K562 (cell line): ENCODE data around the gene TENM4. TPM values are rescaled to one million over a fixed set of nuclear protein-coding genes. Genes with fewer than 3 reads are reported as not detected.
A peak's percentile ranks its signal among the peaks of the same experiment; 100 is the strongest.

Source experiments
- ATAC-seq: fragments of 200-7000 bp; cut with Tn5 transposase; 3 replicates; pipeline ENCODE4 v1.9.1; 2020; ENCODE audit warnings: moderate library complexity
- BruUV-seq: library from RNA; stranded (reverse); fragments of 400-500 nt; replicated peaks from 2 replicates; lab custom pipeline; 2021; lab: Mats Ljungman, UMichigan
- CTCF ChIA-PET: fragments of 300-600 bp; formaldehyde crosslinking; extraction: SDS; loops from one replicate; lab custom pipeline; 2021; ENCODE audit warnings: low intra/inter-chr PET ratio; lab: Yijun Ruan, JAX
- POLR2A ChIA-PET: fragments of 300-600, 350-650 bp; sonication (Branson Sonifier 250); formaldehyde crosslinking; extraction: SDS; loops from one replicate; lab custom pipeline; 2021; ENCODE audit warnings: antibody characterized with exemption, inconsistent platforms; lab: Yijun Ruan, JAX
- DNase-seq, 4 experiments: peaks; one replicate each; pipeline versions ENCODE4 v3.0.0 to v3.0.0-alpha.2; 2011 to 2018; ENCODE audit warnings: low spot score in 3 of 4, mixed read lengths in 3 of 4; ENCODE audit errors: extremely low read depth in 1 of 4
- FAIRE-seq: peaks from 2 replicates; lab custom pipeline; 2011; peaks lifted over from hg19 to GRCh38; lab: Jason Lieb, UNC
- H2AFZ ChIP-seq: 2 replicates; pipeline ENCODE4 v1.6.0; 2011; ENCODE audit warnings: low read depth, low read length, control low read depth, inconsistent platforms
- H3K27ac ChIP-seq: fragments of 200-600 bp; 3 replicates; pipeline ENCODE4 v1.8.0; 2011; ENCODE audit warnings: low read depth, mild to moderate bottlenecking, control low read depth, inconsistent platforms, low read length, moderate library complexity, mixed read lengths; ENCODE audit errors: extremely low read depth
- H3K27me3 ChIP-seq, 2 experiments: fragments of 300-600 bp in 1 of 2; 2 replicates in 1 of 2; 3 replicates in 1 of 2; pipeline versions ENCODE4 v1.6.0 to v1.8.0; 2011; ENCODE audit warnings: inconsistent platforms in 2 of 2, low read length in 2 of 2, mild to moderate bottlenecking in 1 of 2, mixed read lengths in 1 of 2, moderate library complexity in 1 of 2; ENCODE audit not compliant: control insufficient read depth in 2 of 2, insufficient read depth in 2 of 2
- H3K36me3 ChIP-seq: fragments of 300-600 bp; 3 replicates; pipeline ENCODE4 v1.8.0; 2011; ENCODE audit warnings: mild to moderate bottlenecking, low read length, inconsistent platforms; ENCODE audit not compliant: control insufficient read depth, insufficient read depth
- H3K4me1 ChIP-seq, 2 experiments: fragments of 200-600 bp in 1 of 2; replicated peaks in 1 of 2; 2 replicates in 1 of 2; 3 replicates in 1 of 2; pipeline versions ENCODE4 v1.5.1 to v1.8.0; 2011; ENCODE audit warnings: inconsistent platforms in 2 of 2, low read length in 2 of 2, mild to moderate bottlenecking in 1 of 2, mixed read lengths in 1 of 2, moderate library complexity in 1 of 2; ENCODE audit not compliant: control insufficient read depth in 2 of 2, insufficient read depth in 2 of 2
- H3K4me2 ChIP-seq: 2 replicates; pipeline ENCODE4 v1.6.1; 2011; ENCODE audit warnings: low read length, control low read depth, inconsistent platforms, mixed read lengths; ENCODE audit not compliant: insufficient read depth
- H3K4me3 ChIP-seq: fragments of 200-600 bp; sonication (generic), shearing (Covaris generic); 2 replicates; pipeline ENCODE4 v1.5.1; 2016; ENCODE audit warnings: control low read depth, inconsistent platforms
- H3K79me2 ChIP-seq: fragments of 200-600 bp; 3 replicates; pipeline ENCODE4 v1.8.0; 2011; ENCODE audit warnings: low read length, inconsistent platforms; ENCODE audit not compliant: control insufficient read depth, insufficient read depth
- H3K9ac ChIP-seq, 2 experiments: 2 replicates each; pipeline versions ENCODE4 v1.6.0 to v1.6.1; 2011; ENCODE audit warnings: low read depth in 2 of 2, low read length in 2 of 2, control low read depth in 1 of 2, inconsistent platforms in 1 of 2, mild to moderate bottlenecking in 1 of 2, mixed read lengths in 1 of 2; ENCODE audit not compliant: insufficient read depth in 1 of 2
- H3K9me1 ChIP-seq: one replicate; pipeline ENCODE4 v1.6.0; 2011; ENCODE audit warnings: inconsistent platforms, mild to moderate bottlenecking, low read length, moderate library complexity; ENCODE audit not compliant: control insufficient read depth, insufficient read depth
- H3K9me3 ChIP-seq: replicated peaks from 2 replicates; pipeline ENCODE4 v1.5.1; 2011; ENCODE audit warnings: low read depth, low read length, inconsistent platforms; ENCODE audit not compliant: control insufficient read depth, insufficient read depth
- H4K20me1 ChIP-seq: replicated peaks from 2 replicates; pipeline ENCODE4 v1.6.1; 2011; ENCODE audit warnings: low read length, inconsistent platforms, mixed read lengths; ENCODE audit not compliant: control insufficient read depth, insufficient read depth
- AFF1 ChIP-seq, 2 experiments: fragments of 450-650 bp; IDR thresholded peaks; 2 replicates each; pipeline ENCODE4 v1.6.1; 2018; ENCODE audit warnings: mild to moderate bottlenecking in 2 of 2, low read depth in 1 of 2; ENCODE audit not compliant: partially characterized antibody in 2 of 2
- CLOCK ChIP-seq: fragments of 250-450 bp; sonication (Bioruptor Pico); IDR thresholded peaks from 2 replicates; pipeline ENCODE4 v1.4.0; 2020; ENCODE audit warnings: mild to moderate bottlenecking, moderate library complexity, borderline replicate concordance
- RAD21 ChIP-seq, 2 experiments: fragments of 250-450 bp in 1 of 2; fragments of 450-650 bp in 1 of 2; sonication (Bioruptor Pico) in 1 of 2; formaldehyde crosslinking in 1 of 2; IDR thresholded peaks in 1 of 2; conservative IDR thresholded peaks in 1 of 2; 2 replicates each; pipeline versions ENCODE4 v1.4.0 to v1.8.0; 2020 to 2022; ENCODE audit warnings: mild to moderate bottlenecking in 2 of 2, moderate library complexity in 1 of 2
- RB1 ChIP-seq: fragments of 450-650 bp; IDR thresholded peaks from 2 replicates; pipeline ENCODE4 v1.6.1; 2017; ENCODE audit warnings: low read depth, mild to moderate bottlenecking
- THAP12 ChIP-seq: fragments of 250-450 bp; sonication (Bioruptor Pico); IDR thresholded peaks from 2 replicates; pipeline ENCODE4 v1.9.0; 2021; ENCODE audit warnings: mild to moderate bottlenecking, inconsistent platforms
- ZNF586 ChIP-seq: fragments of 450-650 bp; formaldehyde crosslinking; conservative IDR thresholded peaks from 2 replicates; pipeline ENCODE4 v1.4.0; 2020; ENCODE audit warnings: mild to moderate bottlenecking, moderate library complexity
- whole genome bisulfite sequencing: fragments of 100-300 bp; shearing (Covaris generic); methylation state at CpG from one replicate; pipeline ENCODE4 v1.1.6; 2016; ENCODE audit warnings: low coverage, mixed read lengths; ENCODE audit not compliant: insufficient coverage; ENCODE audit errors: missing lambda C conversion rate; 5-methylcytosine and 5-hydroxymethylcytosine counted together
- in situ Hi-C: fragments of 300-500 bp; cut with MboI; formaldehyde crosslinking; loops from 4 replicates; pipeline ENCODE4 v1.15.0; 2018; ENCODE audit warnings: inconsistent platforms, mixed read lengths
- intact Hi-C: fragments of 100-400 bp; cut with micrococcal nuclease; formaldehyde crosslinking; loops from 2 replicates; pipeline ENCODE4 v1.14.2; 2022
- polyA plus RNA-seq, 8 experiments: library from polyadenylated mRNA; depleted of rRNA in 4 of 8; stranded (reverse) in 5 of 8; unstranded in 3 of 8; fragments of >200 nt; fragmentation: Nextera tagmentation in 2 of 8; fragmentation: Illumina TruSeq in 1 of 8; extraction: Ambion mirVana in 2 of 8; extraction: Trizol in 1 of 8; gene quantifications; 2 replicates each; pipeline versions ENCODE4 v1.2.1 to v1.2.3, GENCODE V29; 2011 to 2014; ENCODE audit warnings: inconsistent platforms in 1 of 8, missing spikeins in 1 of 8
- total RNA-seq, 7 experiments: library from RNA; depleted of rRNA in 6 of 7; stranded (reverse); fragments of >200 nt in 6 of 7; fragmentation: Illumina TruSeq in 2 of 7; extraction: Trizol in 2 of 7; gene quantifications; 2 replicates each; pipeline versions ENCODE4 v1.2.1 to v1.2.3, GENCODE V29; 2011 to 2021; ENCODE audit warnings: low replicate concordance in 1 of 7
- TF ChIP-seq, protein P1 (sequence below), 3 experiments: IDR thresholded peaks in 2 of 3; conservative IDR thresholded peaks in 1 of 3; 2 replicates each; pipeline ENCODE4 v1.5.1; 2011 to 2012; ENCODE audit warnings: low read length in 3 of 3, mild to moderate bottlenecking in 3 of 3, control low read depth in 2 of 3, improper control_type of control experiment in 1 of 3, inconsistent platforms in 1 of 3, low read depth in 1 of 3, mixed read lengths in 1 of 3, moderate library complexity in 1 of 3; ENCODE audit not compliant: insufficient read depth in 2 of 3

TENM4 gene
- total and polyA plus RNA-seq, 9 of the 15 experiments (the other 6 are each of a cell fraction or from before 2014, with no cell fraction given): 0.16 TPM; not detected in 8

GRCh38 chr11:79062814-79063762, 377.7 kb downstream of the TENM4 start:
- ChIA-PET POLR2A (interaction anchor here (1.1 kb wide), 1 partner anchor 16 kb away, joined by 4 read pairs; no protein-coding TSS in a partner anchor), CTCF (no interaction called here)
- Histone ChIP-seq H3K27me3 (peaks cover 0 to 8% of the 10 kb centered on the region in 2 experiments; a peak in 2 of 5 replicates), H3K36me3 (no peaks in the 10 kb centered on the region), H3K9me3 (no peaks in the 10 kb centered on the region), H4K20me1 (no peaks in the 10 kb centered on the region), H3K4me1 (no peaks in the 10 kb centered on the region), H3K4me3 (no peak overlapping the region), H2AFZ (no peak overlapping the region), H3K79me2 (no peaks in the 10 kb centered on the region), H3K27ac (no peak overlapping the region), H3K9me1 (peaks cover 2% of the 10 kb centered on the region), H3K9ac (no peak overlapping the region), H3K4me2 (no peak overlapping the region)
- FAIRE-seq: no peak
- peak; percentile 11 to 18 (median 18) for DNase-seq
- in situ Hi-C loops (no loop called here), intact Hi-C loops (no loop called here)
- WGBS: 2% methylated on average over 16 of the region's 16 CpGs
- no TSS peak for BruUV-seq
- ATAC-seq: peak; percentile 67
- no peak for TF ChIP-seq THAP12 (CRISPR knock-in tag)
- TF ChIP-seq CLOCK: no peak
- TF ChIP-seq RB1: no peak
- TF ChIP-seq ZNF586 (CRISPR knock-in tag): no peak
- TF ChIP-seq, protein P1, sequence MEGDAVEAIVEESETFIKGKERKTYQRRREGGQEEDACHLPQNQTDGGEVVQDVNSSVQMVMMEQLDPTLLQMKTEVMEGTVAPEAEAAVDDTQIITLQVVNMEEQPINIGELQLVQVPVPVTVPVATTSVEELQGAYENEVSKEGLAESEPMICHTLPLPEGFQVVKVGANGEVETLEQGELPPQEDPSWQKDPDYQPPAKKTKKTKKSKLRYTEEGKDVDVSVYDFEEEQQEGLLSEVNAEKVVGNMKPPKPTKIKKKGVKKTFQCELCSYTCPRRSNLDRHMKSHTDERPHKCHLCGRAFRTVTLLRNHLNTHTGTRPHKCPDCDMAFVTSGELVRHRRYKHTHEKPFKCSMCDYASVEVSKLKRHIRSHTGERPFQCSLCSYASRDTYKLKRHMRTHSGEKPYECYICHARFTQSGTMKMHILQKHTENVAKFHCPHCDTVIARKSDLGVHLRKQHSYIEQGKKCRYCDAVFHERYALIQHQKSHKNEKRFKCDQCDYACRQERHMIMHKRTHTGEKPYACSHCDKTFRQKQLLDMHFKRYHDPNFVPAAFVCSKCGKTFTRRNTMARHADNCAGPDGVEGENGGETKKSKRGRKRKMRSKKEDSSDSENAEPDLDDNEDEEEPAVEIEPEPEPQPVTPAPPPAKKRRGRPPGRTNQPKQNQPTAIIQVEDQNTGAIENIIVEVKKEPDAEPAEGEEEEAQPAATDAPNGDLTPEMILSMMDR (IDR thresholded peaks at IDR 0.05 in 2 of 3, conservative IDR thresholded peaks at IDR 0.05 in 1 of 3; ENCODE audit: insufficient read depth in 2 of 3, low read depth in 1 of 3, low read length in 3 of 3): peak in 2 of 3 experiments; percentile 42 to 50; a peak in 4 of 6 replicates
- peak in 1 of 2 experiments; percentile 10; a peak in 1 of 4 replicates for TF ChIP-seq RAD21 (CRISPR knock-in tag; conservative IDR thresholded peaks at IDR 0.05 in 1 of 2, IDR thresholded peaks at IDR 0.05 in 1 of 2)
- no peak for TF ChIP-seq AFF1 (IDR thresholded peaks at IDR 0.05; ENCODE audit: low read depth in 1 of 2, partially characterized antibody in 2 of 2)
